GM12872 (cell line): ENCODE data around the gene SLC47A2.

ENCODE experiments used
- CTCF ChIP-seq: IDR thresholded peaks from 3 replicates; pipeline ENCODE4 v1.5.1; 2011; ENCODE audit warnings: low read depth, mild to moderate bottlenecking, low read length, moderate library complexity; ENCODE audit not compliant: insufficient read depth

SLC47A2 gene

GRCh38 chr17:19651451-19652238 lies 64.7 kb downstream of the SLC47A2 start:
- no peak for TF ChIP-seq CTCF

GRCh38 chr17:19650826-19651225 lies 65.6 kb downstream of the SLC47A2 start:
- TF ChIP-seq CTCF = no peak

- TF ChIP-seq CTCF = no peak
Measured at GRCh38 chr17:19649274-19649541, 67.2 kb downstream of the SLC47A2 start.

- TF ChIP-seq CTCF = 0 out of 3 replicates have a peak, but pooled peaks have one; percentile 26
Measured at GRCh38 chr17:19648475-19649273, 67.7 kb downstream of the SLC47A2 start, which contains the start of gene ALDH3A2. ALDH3A2 (plus strand) TSS chr17:19648751; CDS start chr17:19648972, 221 bp downstream.

- TF ChIP-seq CTCF = no peak
Measured at GRCh38 chr17:19647697-19648474, 68.5 kb downstream of the SLC47A2 start.

GRCh38 chr17:19646788-19647696 lies 69.3 kb downstream of the SLC47A2 start:
- no peak for TF ChIP-seq CTCF
